Subcutaneous abdominal adipose tissue (tissue), 5 donors: Measurements from ENCODE around the gene GABRR3.

Source experiments
- H3K27ac ChIP-seq: one replicate; pipeline ENCODE4 v1.7.0; 2013; ENCODE audit warnings: low read depth, mild to moderate bottlenecking, inconsistent platforms, low read length, moderate library complexity
- H3K27me3 ChIP-seq, 5 donors: one replicate each; pipeline ENCODE4 v1.7.0; 2013; ENCODE audit warnings: low read length in 5 of 5, inconsistent platforms in 1 of 5; ENCODE audit not compliant: control insufficient read depth in 5 of 5, insufficient read depth in 4 of 5
- H3K36me3 ChIP-seq, 5 donors: one replicate each; pipeline ENCODE4 v1.7.0; 2013; ENCODE audit warnings: low read length in 5 of 5; ENCODE audit not compliant: control insufficient read depth in 5 of 5, insufficient read depth in 5 of 5
- H3K4me1 ChIP-seq, 5 donors: one replicate each; pipeline ENCODE4 v1.7.0; 2013; ENCODE audit warnings: low read length in 5 of 5, mild to moderate bottlenecking in 3 of 5, moderate library complexity in 1 of 5; ENCODE audit not compliant: control insufficient read depth in 5 of 5, insufficient read depth in 5 of 5
- H3K4me3 ChIP-seq, 5 donors: one replicate each; pipeline ENCODE4 v1.7.0; 2013; ENCODE audit warnings: low read length in 5 of 5, low read depth in 1 of 5
- H3K9ac ChIP-seq, 5 donors: one replicate each; pipeline ENCODE4 v1.7.0; 2013; ENCODE audit warnings: low read length in 5 of 5, mild to moderate bottlenecking in 4 of 5, moderate library complexity in 3 of 5
- H3K9me3 ChIP-seq, 5 donors: one replicate each; pipeline ENCODE4 v1.7.0; 2013; ENCODE audit warnings: low read length in 5 of 5; ENCODE audit not compliant: control insufficient read depth in 5 of 5
- donor health status: healthy.
- donor health status: healthy.
- donor health status: healthy.
- donor health status: healthy.
- donor health status: healthy.

GABRR3 gene

DNA sequence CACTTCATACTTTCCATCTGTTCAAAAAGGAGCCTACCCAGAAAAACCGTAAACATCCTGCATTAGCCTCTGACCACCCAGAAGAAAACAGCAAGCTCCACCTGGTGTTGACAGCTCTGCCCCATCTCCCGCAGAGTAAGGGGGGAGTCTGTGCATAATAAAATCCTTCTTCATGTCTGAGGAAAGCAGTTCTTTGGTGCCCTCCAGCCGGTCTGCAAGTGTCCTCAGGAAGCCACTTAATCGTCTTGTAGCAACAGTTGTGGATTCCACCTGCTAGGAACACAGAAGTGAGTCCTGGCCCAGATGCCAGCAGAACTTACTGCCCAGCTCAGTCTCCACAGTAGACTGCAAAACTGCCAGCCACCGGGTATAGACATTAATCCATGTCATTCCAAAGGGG, 85.4 kb downstream of the GABRR3 start:
- Histone ChIP-seq H3K9ac (no peak overlapping the region), H3K4me1 (no peaks in the 10 kb centered on the region), H3K27me3 (no peaks in the 10 kb centered on the region), H3K9me3 (no peaks in the 10 kb centered on the region), H3K4me3 (no peak overlapping the region), H3K27ac (no peak overlapping the region), H3K36me3 (peaks cover 53 to 87% (median 73%) of the 10 kb centered on the region in 5 donors)

- no peak overlapping the region for H3K4me3 ChIP-seq
- H3K4me1 ChIP-seq, result no peaks in the 10 kb centered on the region
- H3K9me3 ChIP-seq, result no peaks in the 10 kb centered on the region
- H3K9ac ChIP-seq, result no peak overlapping the region
- H3K27me3 ChIP-seq, result no peaks in the 10 kb centered on the region
- H3K27ac ChIP-seq, result no peak overlapping the region
- H3K36me3 ChIP-seq, result peaks cover 56 to 84% (median 69%) of the 10 kb centered on the region in 5 donors
Measured at GRCh38 chr3:97949110-97949485, 86.0 kb downstream of the GABRR3 start.

DNA sequence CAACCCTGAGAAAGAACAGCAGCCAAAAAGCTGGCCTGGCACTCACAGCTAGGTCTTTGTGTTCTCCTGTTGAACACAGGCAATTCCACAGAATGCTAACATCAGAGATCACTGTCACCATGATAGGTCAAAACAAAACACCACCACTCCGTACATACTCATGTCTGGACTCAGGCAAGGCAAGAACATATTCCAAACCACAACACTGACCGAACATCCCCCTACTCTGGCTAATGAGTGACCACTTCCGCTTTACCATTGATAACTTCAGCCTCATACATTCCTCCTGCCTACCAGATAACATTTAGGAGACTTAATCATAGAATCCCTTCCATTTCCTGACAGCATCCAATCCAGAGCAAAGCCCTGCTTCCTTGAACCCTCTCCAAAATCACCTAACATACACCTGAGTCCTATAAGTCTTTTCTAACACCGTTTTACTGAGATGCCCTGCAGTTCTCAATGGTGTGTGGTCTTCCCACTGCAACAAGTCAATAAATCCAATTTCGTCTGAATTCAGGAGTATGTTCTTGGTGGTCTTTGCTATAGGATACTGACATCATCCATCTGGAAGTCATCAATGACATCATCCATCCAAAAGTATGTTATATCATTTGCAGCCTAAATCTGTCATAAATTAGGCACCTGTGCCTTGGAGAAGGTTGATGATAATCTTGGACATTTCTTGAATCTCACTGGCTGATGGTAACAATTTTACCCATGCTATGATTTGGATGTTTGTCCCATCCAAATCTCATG, 86.6 kb downstream of the GABRR3 start:
- Histone ChIP-seq H3K4me3 (no peak overlapping the region), H3K27me3 (no peaks in the 10 kb centered on the region), H3K9ac (no peak overlapping the region), H3K9me3 (no peaks in the 10 kb centered on the region), H3K4me1 (no peaks in the 10 kb centered on the region), H3K27ac (no peak overlapping the region), H3K36me3 (peaks cover 57 to 85% (median 72%) of the 10 kb centered on the region in 5 donors)

- Histone ChIP-seq H3K9ac (no peak overlapping the region), H3K4me1 (no peaks in the 10 kb centered on the region), H3K9me3 (no peaks in the 10 kb centered on the region), H3K27ac (no peak overlapping the region), H3K4me3 (no peak overlapping the region), H3K36me3 (peaks cover 53 to 78% (median 68%) of the 10 kb centered on the region in 5 donors), H3K27me3 (no peaks in the 10 kb centered on the region)
Measured at GRCh38 chr3:97942801-97943546, 92.1 kb downstream of the GABRR3 start.

DNA sequence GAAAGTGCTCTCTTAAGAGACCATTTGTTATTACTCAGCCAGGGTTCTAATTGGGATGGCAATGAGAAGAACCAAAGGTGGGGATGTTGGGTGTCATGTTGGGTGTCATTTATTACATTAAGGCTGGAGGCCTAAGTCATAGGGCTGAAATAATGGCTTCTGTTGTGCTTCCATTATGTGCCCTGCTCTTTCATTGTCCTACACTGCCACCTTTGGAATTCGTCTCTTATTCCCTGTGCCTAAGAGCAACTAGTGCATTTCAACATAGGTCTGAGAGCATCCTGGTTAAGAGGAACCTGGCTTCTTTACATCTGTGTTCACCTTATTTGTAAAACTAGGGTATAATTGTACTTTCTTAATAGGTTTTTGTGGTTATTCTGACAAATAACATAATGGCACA, 95.1 kb downstream of the GABRR3 start:
- H3K27me3 ChIP-seq, result no peaks in the 10 kb centered on the region
- no peak overlapping the region for H3K27ac ChIP-seq
- H3K4me1 ChIP-seq, result peaks cover 0 to 5% (median 0%) of the 10 kb centered on the region in 5 donors
- H3K36me3 ChIP-seq, result peaks cover 59 to 79% (median 66%) of the 10 kb centered on the region in 5 donors
- no peak overlapping the region for H3K9ac ChIP-seq
- H3K4me3 ChIP-seq, result no peak overlapping the region
- no peaks in the 10 kb centered on the region for H3K9me3 ChIP-seq

DNA sequence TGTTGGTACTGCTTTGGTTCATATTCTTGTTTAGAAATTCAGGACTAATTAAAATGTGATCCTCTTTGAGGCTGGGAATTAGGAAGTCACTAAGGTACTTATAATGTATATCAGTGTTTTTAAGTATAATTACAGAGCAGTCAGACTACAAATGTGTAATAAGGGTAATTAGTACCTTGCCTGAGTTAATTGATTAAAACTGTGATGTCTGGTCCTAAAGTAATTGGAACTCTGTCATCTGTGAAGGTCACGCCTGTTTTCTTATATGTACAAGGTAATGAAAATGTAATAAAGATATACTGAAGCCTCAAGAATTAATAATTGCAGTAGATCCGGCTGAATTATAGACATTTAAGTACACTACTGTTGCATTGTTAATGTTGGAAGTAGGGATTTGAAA, 95.7 kb downstream of the GABRR3 start:
- no peak overlapping the region for H3K9ac ChIP-seq
- H3K27ac ChIP-seq, result no peak overlapping the region
- no peaks in the 10 kb centered on the region for H3K27me3 ChIP-seq
- no peak overlapping the region for H3K4me3 ChIP-seq
- H3K9me3 ChIP-seq, result no peaks in the 10 kb centered on the region
- H3K4me1 ChIP-seq, result peaks cover 0 to 5% (median 0%) of the 10 kb centered on the region in 5 donors
- H3K36me3 ChIP-seq, result peaks cover 55 to 79% (median 66%) of the 10 kb centered on the region in 5 donors

- Histone ChIP-seq H3K27me3 (no peaks in the 10 kb centered on the region), H3K9me3 (no peaks in the 10 kb centered on the region), H3K27ac (no peak overlapping the region), H3K36me3 (peaks cover 50 to 80% (median 62%) of the 10 kb centered on the region in 5 donors), H3K4me1 (peaks cover 0 to 5% (median 0%) of the 10 kb centered on the region in 5 donors), H3K9ac (no peak overlapping the region), H3K4me3 (no peak overlapping the region)
Measured at GRCh38 chr3:97938444-97938843, 96.7 kb downstream of the GABRR3 start.

- Histone ChIP-seq H3K36me3 (peaks cover 48 to 73% (median 50%) of the 10 kb centered on the region in 5 donors), H3K9me3 (no peaks in the 10 kb centered on the region), H3K27me3 (no peaks in the 10 kb centered on the region), H3K4me1 (peaks cover 0 to 13% (median 7%) of the 10 kb centered on the region in 5 donors), H3K27ac (no peak overlapping the region), H3K4me3 (no peak overlapping the region), H3K9ac (no peak overlapping the region)
Measured at GRCh38 chr3:97937205-97937604, 97.9 kb downstream of the GABRR3 start.

- no peak overlapping the region for H3K4me3 ChIP-seq
- H3K36me3 ChIP-seq, result peaks cover 40 to 67% (median 46%) of the 10 kb centered on the region in 5 donors
- H3K9me3 ChIP-seq, result no peaks in the 10 kb centered on the region
- H3K27me3 ChIP-seq, result no peaks in the 10 kb centered on the region
- peak overlapping the region; percentile 0 for H3K27ac ChIP-seq
- peaks cover 0 to 15% (median 9%) of the 10 kb centered on the region in 5 donors for H3K4me1 ChIP-seq
- H3K9ac ChIP-seq, result no peak overlapping the region
Measured at GRCh38 chr3:97935842-97936241, 99.3 kb downstream of the GABRR3 start.
